Sigmoid colon (tissue), 7 donors: ENCODE measurements around the gene GCNT2. TPM values are rescaled to one million over a fixed set of nuclear protein-coding genes. Genes with fewer than 3 reads are reported as not detected.
"Not testable (repeated sequence)": the region's sequence is repeated elsewhere in the genome, so short reads cannot be mapped to it uniquely, and the experiment has no call there.

Source experiments
- DNase-seq: peaks from one replicate; pipeline ENCODE4 v3.0.0-alpha.2; 2019
- H3K27ac ChIP-seq, 4 donors: fragments of 200-600 bp; sonication (generic); one replicate each; pipeline ENCODE4 v1.5.1; 2016 to 2019; ENCODE audit warnings: mild to moderate bottlenecking in 1 of 4
- H3K27me3 ChIP-seq, 3 donors: fragments of 200-600 bp; sonication (generic); one replicate each; pipeline ENCODE4 v1.5.1; 2019; ENCODE audit warnings: mild to moderate bottlenecking in 1 of 3
- H3K36me3 ChIP-seq, 4 donors: fragments of 200-600 bp; sonication (generic); one replicate each; pipeline ENCODE4 v1.5.1; 2016 to 2019
- H3K4me1 ChIP-seq, 4 donors: fragments of 200-600 bp; sonication (generic); one replicate each; pipeline ENCODE4 v1.5.1; 2017 to 2019
- H3K4me3 ChIP-seq, 4 donors: fragments of 200-600 bp; sonication (generic); one replicate each; pipeline ENCODE4 v1.5.1; 2017 to 2019; ENCODE audit warnings: mild to moderate bottlenecking in 2 of 4, moderate library complexity in 1 of 4
- H3K9me3 ChIP-seq, 4 donors: fragments of 200-600 bp in 3 of 4; sonication (generic) in 3 of 4; one replicate each; pipeline versions ENCODE4 v1.5.1 to v1.6.1; 2013 to 2019
- EP300 ChIP-seq, 4 donors: sonication (generic); formaldehyde crosslinking; IDR thresholded peaks; one replicate each; pipeline ENCODE4 v1.6.1; 2017; ENCODE audit warnings: antibody characterized with exemption in 4 of 4
- POLR2A ChIP-seq, 2 donors: fragments of 450-650 bp; IDR thresholded peaks; one replicate each; pipeline ENCODE4 v1.6.1; 2016; ENCODE audit warnings: antibody characterized with exemption in 2 of 2, mild to moderate bottlenecking in 2 of 2, moderate library complexity in 2 of 2
- POLR2AphosphoS5 ChIP-seq, 4 donors: sonication (generic); formaldehyde crosslinking; IDR thresholded peaks; one replicate each; pipeline ENCODE4 v1.6.1; 2017; ENCODE audit warnings: antibody characterized with exemption in 4 of 4
- WGBS, 2 donors: extraction: QIAGEN DNeasy Blood & Tissue Kit; methylation state at CpG; one replicate each; pipeline ENCODE4 v1.1.7; 2013; 5-methylcytosine and 5-hydroxymethylcytosine counted together
- intact Hi-C: fragments of 100-400 bp; cut with DNase I; formaldehyde crosslinking; loops from one replicate; pipeline ENCODE4 v1.15.1; 2023
- polyA plus RNA-seq, 3 donors: library from polyadenylated mRNA; stranded (reverse); fragments of 200-250 nt; gene quantifications; one replicate each; pipeline ENCODE4 v1.2.3, GENCODE V29; 2013
- total RNA-seq, 4 donors: library from RNA; depleted of rRNA; stranded (reverse); fragments of >200 nt; gene quantifications; one replicate each; pipeline ENCODE4 v1.1.0, GENCODE V29; 2016
- TF ChIP-seq, protein P1 (sequence below), 4 experiments: fragments of 450-650 bp in 3 of 4; fragments of 200-600 bp in 1 of 4; IDR thresholded peaks; one replicate each; pipeline ENCODE4 v1.5.1; 2016 to 2019; ENCODE audit warnings: antibody characterized with exemption in 4 of 4, mild to moderate bottlenecking in 3 of 4, moderate library complexity in 2 of 4
- donor health status: healthy with polysubstance abuse.
- donor health status: Bipolar disorder and iron deficiency.
- donor health status: healthy.

GCNT2 gene
- total and polyA plus RNA-seq, 7 donors = 2.4 to 26.9 (median 13.2) TPM

- DNase-seq = no peak
- H3K9me3 ChIP-seq = no peaks in the 10 kb centered on the region
- H3K27ac ChIP-seq = no peak overlapping the region
- no peaks in the 10 kb centered on the region for H3K36me3 ChIP-seq
- H3K4me1 ChIP-seq = no peaks in the 10 kb centered on the region
- WGBS, 2 donors = 35 to 75% methylated on average over 1 of the region's 1 CpG
- no peak for TF ChIP-seq POLR2A (IDR thresholded peaks at IDR 0.05)
- TF ChIP-seq, protein P1, sequence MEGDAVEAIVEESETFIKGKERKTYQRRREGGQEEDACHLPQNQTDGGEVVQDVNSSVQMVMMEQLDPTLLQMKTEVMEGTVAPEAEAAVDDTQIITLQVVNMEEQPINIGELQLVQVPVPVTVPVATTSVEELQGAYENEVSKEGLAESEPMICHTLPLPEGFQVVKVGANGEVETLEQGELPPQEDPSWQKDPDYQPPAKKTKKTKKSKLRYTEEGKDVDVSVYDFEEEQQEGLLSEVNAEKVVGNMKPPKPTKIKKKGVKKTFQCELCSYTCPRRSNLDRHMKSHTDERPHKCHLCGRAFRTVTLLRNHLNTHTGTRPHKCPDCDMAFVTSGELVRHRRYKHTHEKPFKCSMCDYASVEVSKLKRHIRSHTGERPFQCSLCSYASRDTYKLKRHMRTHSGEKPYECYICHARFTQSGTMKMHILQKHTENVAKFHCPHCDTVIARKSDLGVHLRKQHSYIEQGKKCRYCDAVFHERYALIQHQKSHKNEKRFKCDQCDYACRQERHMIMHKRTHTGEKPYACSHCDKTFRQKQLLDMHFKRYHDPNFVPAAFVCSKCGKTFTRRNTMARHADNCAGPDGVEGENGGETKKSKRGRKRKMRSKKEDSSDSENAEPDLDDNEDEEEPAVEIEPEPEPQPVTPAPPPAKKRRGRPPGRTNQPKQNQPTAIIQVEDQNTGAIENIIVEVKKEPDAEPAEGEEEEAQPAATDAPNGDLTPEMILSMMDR (IDR thresholded peaks at IDR 0.05) = no peak
- no peak for TF ChIP-seq EP300 (IDR thresholded peaks at IDR 0.05)
- no peak for TF ChIP-seq POLR2AphosphoS5 (IDR thresholded peaks at IDR 0.05)
- H3K27me3 ChIP-seq = no peaks in the 10 kb centered on the region
- intact Hi-C loops = no loop called here
- H3K4me3 ChIP-seq = no peak overlapping the region
Measured at GRCh38 chr6:10481101-10481500, 40.0 kb upstream of the GCNT2 start.

DNA sequence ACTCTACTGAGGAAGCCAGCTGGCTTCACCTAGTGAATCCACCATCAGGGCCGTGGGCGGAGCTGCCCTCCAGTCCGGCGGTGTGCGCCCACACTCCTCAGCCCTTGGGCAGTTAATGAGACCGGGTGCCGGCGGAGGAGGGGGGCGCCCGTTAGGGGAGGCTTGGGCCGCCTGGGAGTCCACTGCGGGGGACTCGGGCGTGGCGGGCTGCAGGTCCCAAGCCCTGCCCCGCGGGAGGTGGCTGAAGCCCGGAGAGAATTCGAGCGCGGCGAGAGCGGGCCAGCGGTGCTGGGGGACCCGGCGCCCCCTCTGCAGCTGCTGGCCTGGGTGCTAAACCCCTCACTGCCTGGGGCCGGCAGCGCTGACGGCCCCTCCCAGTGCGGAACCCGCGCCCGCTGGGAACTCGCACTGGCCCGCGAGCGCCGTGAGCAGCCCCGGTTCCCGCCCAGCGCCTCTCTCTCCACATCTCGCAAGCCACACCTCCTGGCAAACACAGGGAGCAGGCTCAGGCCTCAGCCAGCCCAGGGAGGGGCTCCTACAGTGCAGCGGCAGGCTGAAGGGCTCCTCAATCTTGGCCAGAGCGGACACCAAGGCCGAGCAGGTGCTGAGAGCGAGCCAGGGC lies 38.4 kb upstream of the GCNT2 start:
- no peak for DNase-seq
- no peak overlapping the region for H3K27ac ChIP-seq
- H3K27me3 ChIP-seq = no peaks in the 10 kb centered on the region
- no peaks in the 10 kb centered on the region for H3K36me3 ChIP-seq
- no peaks in the 10 kb centered on the region for H3K4me1 ChIP-seq
- no peak overlapping the region for H3K4me3 ChIP-seq
- WGBS, 2 donors = 95% methylated on average over 46 of the region's 46 CpGs
- no peaks in the 10 kb centered on the region for H3K9me3 ChIP-seq
- TF ChIP-seq EP300 (IDR thresholded peaks at IDR 0.05) (no peak), POLR2A (IDR thresholded peaks at IDR 0.05) (no peak), POLR2AphosphoS5 (IDR thresholded peaks at IDR 0.05) (no peak)
- TF ChIP-seq, protein P1 (IDR thresholded peaks at IDR 0.05) = no peak
- intact Hi-C loops = no loop called here

- intact Hi-C loops = no loop called here
- WGBS, 2 donors = 18 to 76% methylated on average over 3 of the region's 3 CpGs
- Histone ChIP-seq H3K4me3 (no peak overlapping the region), H3K27ac (no peak overlapping the region), H3K9me3 (no peaks in the 10 kb centered on the region), H3K27me3 (no peaks in the 10 kb centered on the region), H3K4me1 (no peaks in the 10 kb centered on the region), H3K36me3 (no peaks in the 10 kb centered on the region)
- TF ChIP-seq, protein P1 (IDR thresholded peaks at IDR 0.05) = no peak
- TF ChIP-seq EP300 (IDR thresholded peaks at IDR 0.05) = no peak
- TF ChIP-seq POLR2A (IDR thresholded peaks at IDR 0.05) = no peak
- no peak for TF ChIP-seq POLR2AphosphoS5 (IDR thresholded peaks at IDR 0.05)
- no peak for DNase-seq
Measured at GRCh38 chr6:10484912-10485311, 36.2 kb upstream of the GCNT2 start.

DNA sequence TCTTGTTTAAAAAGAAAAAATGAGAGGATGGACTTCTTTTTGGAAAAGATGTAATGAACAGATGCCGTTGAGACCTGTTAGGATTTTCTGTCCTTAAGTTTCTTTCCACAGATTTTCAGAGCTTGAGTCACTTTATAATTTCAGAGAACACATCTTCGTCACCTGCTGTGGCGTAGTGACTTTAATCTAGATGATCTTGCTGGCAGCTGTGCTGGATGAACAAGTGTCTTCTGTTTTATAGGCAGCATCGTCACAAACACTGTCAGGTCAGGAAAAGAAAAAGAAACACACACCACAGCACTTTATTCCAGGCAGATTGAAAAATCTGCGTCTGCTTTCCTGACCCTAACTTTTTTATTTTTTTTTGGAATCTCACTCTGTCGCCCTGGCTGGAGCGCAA lies 35.7 kb upstream of the GCNT2 start:
- TF ChIP-seq, protein P1 (IDR thresholded peaks at IDR 0.05) = no peak
- no peak for TF ChIP-seq POLR2A (IDR thresholded peaks at IDR 0.05)
- TF ChIP-seq EP300 (IDR thresholded peaks at IDR 0.05) = no peak
- no peak for TF ChIP-seq POLR2AphosphoS5 (IDR thresholded peaks at IDR 0.05)
- no peak for DNase-seq
- intact Hi-C loops = no loop called here
- H3K27me3 ChIP-seq = no peaks in the 10 kb centered on the region
- no peaks in the 10 kb centered on the region for H3K4me1 ChIP-seq
- H3K27ac ChIP-seq = no peak overlapping the region
- no peaks in the 10 kb centered on the region for H3K36me3 ChIP-seq
- no peaks in the 10 kb centered on the region for H3K9me3 ChIP-seq
- WGBS, 2 donors = 68 to 83% methylated on average over 7 of the region's 7 CpGs
- H3K4me3 ChIP-seq = no peak overlapping the region

DNA sequence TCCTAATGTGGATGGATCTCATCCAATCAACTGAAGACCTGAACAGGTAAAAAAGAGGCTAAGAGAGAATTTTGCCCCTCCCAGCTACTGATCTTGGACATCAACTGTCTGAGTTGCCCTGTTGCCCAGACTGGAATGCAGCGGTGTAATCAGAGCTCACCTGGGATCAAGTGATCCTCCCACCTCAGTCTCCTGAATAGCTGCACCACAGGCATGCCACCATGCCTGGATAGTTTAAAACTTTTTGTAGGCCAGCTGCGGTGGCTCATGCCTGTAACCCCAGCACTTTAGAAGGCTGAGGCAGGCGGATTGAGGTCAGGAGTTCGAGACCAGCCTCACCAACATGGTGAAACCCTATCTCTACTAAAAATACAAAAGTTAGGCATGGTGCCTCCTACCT lies 34.9 kb upstream of the GCNT2 start:
- intact Hi-C loops = no loop called here
- H3K4me3 ChIP-seq = no peak overlapping the region
- H3K36me3 ChIP-seq = no peaks in the 10 kb centered on the region
- no peaks in the 10 kb centered on the region for H3K4me1 ChIP-seq
- DNase-seq = no peak
- TF ChIP-seq POLR2A (IDR thresholded peaks at IDR 0.05) (no peak), POLR2AphosphoS5 (IDR thresholded peaks at IDR 0.05) (no peak), EP300 (IDR thresholded peaks at IDR 0.05) (no peak)
- TF ChIP-seq, protein P1 (IDR thresholded peaks at IDR 0.05) = no peak
- WGBS, 2 donors = 82 to 88% methylated on average over 4 of the region's 4 CpGs
- no peak overlapping the region for H3K27ac ChIP-seq
- H3K9me3 ChIP-seq = no peaks in the 10 kb centered on the region
- H3K27me3 ChIP-seq = no peaks in the 10 kb centered on the region

DNA sequence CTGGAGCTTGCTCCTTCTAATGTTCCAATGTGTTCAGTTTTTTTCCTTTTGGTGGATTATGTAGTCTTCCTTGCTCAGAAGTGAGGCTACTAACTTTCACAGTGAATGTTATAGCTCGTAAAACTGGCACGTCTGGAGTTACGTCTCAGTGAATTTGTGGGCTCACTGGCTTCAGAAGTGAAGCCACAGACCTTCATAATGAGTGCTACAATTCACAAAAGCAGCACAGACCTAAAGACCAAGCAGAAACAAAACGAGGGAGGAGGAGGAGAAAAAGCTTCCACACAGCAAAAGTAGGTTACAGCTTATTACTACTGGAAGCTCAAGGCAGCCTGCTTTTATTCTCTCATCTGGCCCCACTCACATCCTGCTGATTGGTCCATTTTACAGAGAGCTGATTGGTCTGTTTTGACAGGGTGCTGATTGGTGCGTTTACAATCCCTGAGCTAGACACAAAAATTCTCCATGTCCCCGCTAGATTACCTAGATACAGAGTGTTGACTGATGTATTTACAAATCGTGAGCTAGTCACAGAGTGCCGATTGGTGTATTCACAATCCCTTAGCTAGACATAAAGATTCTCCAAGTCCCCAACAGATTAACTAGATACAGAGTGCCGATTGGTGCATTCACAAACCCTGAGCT lies 34.1 kb upstream of the GCNT2 start:
- intact Hi-C loops, H3K9me3 ChIP-seq, DNase-seq: not testable (repeated sequence)

More for the DNA sequence above, 34.1 kb upstream of the GCNT2 start:
- H3K4me3 ChIP-seq, H3K27ac ChIP-seq, H3K27me3 ChIP-seq, H3K36me3 ChIP-seq, H3K4me1 ChIP-seq: not testable (repeated sequence)
- 78 to 86% methylated on average over 9 of the region's 9 CpGs for WGBS, 2 donors
